KOPT-K1 (cell line): ENCODE data around the gene FNDC3A.

ENCODE experiments used
- H3K27ac ChIP-seq: fragments of 200-600 bp; sonication (generic); 2 replicates; pipeline ENCODE4 v1.5.1; 2016; ENCODE audit warnings: antibody characterized with exemption, mild to moderate bottlenecking, low read depth, low read length; ENCODE audit not compliant: poor library complexity, severe bottlenecking
- H3K36me3 ChIP-seq: fragments of 200-600 bp; sonication (generic); 2 replicates; pipeline ENCODE4 v1.5.1; 2017; ENCODE audit warnings: antibody characterized with exemption, mild to moderate bottlenecking, low read length, moderate library complexity; ENCODE audit not compliant: insufficient read depth
- H3K9me3 ChIP-seq: fragments of 200-600 bp; sonication (generic); 2 replicates; pipeline ENCODE4 v1.5.1; 2017; ENCODE audit warnings: antibody characterized with exemption, low read length, mild to moderate bottlenecking; ENCODE audit not compliant: insufficient read depth, poor library complexity, severe bottlenecking

Gene FNDC3A

GRCh38 chr13:49246850-49247642 lies 271.3 kb downstream of the FNDC3A start:
- H3K36me3 ChIP-seq, result peaks cover 18% of the 10 kb centered on the region
- peak overlapping the region; percentile 78 for H3K27ac ChIP-seq
- H3K9me3 ChIP-seq, result peaks cover 8% of the 10 kb centered on the region

GRCh38 chr13:49247643-49248621 lies 272.2 kb downstream of the FNDC3A start, which contains the start of gene CDADC1:
TSS of gene CDADC1 (plus strand) at chr13:49247925. CDS start at chr13:49248038, 113 bp downstream.
- H3K27ac ChIP-seq, result peak within 1 kb of the TSS; percentile 78
- peaks cover 22% of the 10 kb centered on the region for H3K36me3 ChIP-seq
- H3K9me3 ChIP-seq, result no peaks in the 10 kb centered on the region

GRCh38 chr13:49248622-49249002 lies 272.9 kb downstream of the FNDC3A start:
- Histone ChIP-seq H3K27ac (peak overlapping the region; percentile 78), H3K9me3 (no peaks in the 10 kb centered on the region), H3K36me3 (peaks cover 22% of the 10 kb centered on the region)

- H3K27ac ChIP-seq, result peak overlapping the region; percentile 47
- no peaks in the 10 kb centered on the region for H3K9me3 ChIP-seq
- peaks cover 48% of the 10 kb centered on the region for H3K36me3 ChIP-seq
Observed at GRCh38 chr13:49251326-49251725, 275.6 kb downstream of the FNDC3A start.

DNA sequence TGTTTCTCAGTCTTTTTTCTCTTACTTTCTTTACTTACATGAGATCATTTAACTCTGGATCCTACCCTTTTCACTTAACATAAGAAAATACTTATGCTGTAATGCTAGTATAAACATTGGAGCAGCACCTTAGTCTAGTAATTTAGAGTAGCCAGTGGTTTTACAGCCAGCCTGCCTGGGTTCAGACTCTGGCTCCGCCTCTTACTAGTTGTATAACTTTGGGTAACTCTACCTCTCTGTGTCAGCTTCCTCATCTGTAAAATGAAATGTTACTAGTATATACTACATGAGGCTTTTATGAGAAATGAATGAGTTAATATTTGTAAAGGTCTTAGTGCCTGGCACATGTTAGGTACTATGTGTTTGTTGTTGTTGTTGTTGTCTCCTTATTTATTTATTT lies 277.6 kb downstream of the FNDC3A start:
- peaks cover 59% of the 10 kb centered on the region for H3K36me3 ChIP-seq
- no peaks in the 10 kb centered on the region for H3K9me3 ChIP-seq
- H3K27ac ChIP-seq, result peak overlapping the region; percentile 66

- peak overlapping the region; percentile 66 for H3K27ac ChIP-seq
- peaks cover 64% of the 10 kb centered on the region for H3K36me3 ChIP-seq
- H3K9me3 ChIP-seq, result no peaks in the 10 kb centered on the region
Observed at GRCh38 chr13:49254007-49254406, 278.3 kb downstream of the FNDC3A start.

DNA sequence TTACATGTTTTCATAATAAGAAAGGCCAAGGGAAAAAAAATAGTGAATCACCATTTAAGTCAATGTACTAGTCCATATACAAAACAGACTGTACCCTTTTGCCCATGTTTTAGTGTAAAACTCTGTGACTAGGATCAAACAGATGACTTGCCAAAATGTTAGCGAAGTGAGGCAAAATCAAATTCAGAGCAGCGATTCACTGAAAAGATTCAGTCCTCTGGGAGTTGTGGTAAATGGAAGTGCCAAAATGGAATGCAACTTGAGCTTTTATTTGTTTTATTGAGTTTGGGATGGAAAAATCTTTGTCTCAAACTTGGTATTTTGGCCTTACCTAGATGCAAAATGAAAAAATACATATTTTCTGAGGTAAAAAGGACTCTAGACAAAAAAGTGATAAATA lies 281.1 kb downstream of the FNDC3A start:
- Histone ChIP-seq H3K27ac (peak overlapping the region; percentile 72), H3K36me3 (peaks cover 75% of the 10 kb centered on the region), H3K9me3 (no peaks in the 10 kb centered on the region)

DNA sequence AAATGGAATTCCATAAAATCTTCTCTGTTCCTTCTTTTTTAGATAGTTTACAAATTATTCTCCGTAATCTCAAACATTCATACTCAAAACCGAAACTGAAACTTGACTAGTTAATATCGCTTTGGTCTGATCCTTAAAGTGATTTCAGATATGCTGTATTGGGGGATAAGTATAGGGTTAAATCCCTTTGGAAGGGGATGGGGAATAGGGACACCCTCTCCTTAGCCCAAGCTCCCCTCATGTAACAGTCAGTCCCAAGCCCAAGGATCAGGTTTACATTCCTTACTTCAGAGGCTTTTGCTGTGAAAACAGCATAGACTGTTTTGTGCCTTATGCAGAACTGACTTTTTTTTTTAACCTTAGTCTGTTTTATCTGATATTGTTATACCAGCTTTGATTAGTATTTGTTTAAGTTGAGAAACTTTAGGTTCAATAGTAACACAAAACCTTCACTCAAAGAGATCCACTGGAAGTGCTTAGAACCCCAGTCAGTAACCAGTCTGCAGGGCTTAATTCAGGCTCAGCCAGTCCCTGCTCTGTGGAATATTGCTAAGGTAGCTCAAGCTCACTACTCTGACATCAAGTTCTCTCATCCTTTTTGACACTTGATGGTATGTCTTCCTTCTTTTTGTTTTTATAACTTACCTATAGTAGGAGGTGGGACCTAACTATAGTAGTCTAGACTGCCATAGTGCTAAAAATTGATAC lies 282.5 kb downstream of the FNDC3A start:
- peak overlapping the region; percentile 72 for H3K27ac ChIP-seq
- H3K9me3 ChIP-seq, result no peaks in the 10 kb centered on the region
- H3K36me3 ChIP-seq, result peaks cover 83% of the 10 kb centered on the region
